Stomach (tissue), 4 donors: Measurements from ENCODE around the gene GPRC5B.

Experiments
- CTCF ChIP-seq, 7 experiments: fragments of 450-650 bp in 4 of 7; fragments of 200-600 bp in 3 of 7; sonication (generic) in 3 of 7; IDR thresholded peaks; one replicate each; pipeline ENCODE4 v1.5.1; 2016 to 2019; ENCODE audit warnings: antibody characterized with exemption in 7 of 7, control low read depth in 2 of 7, mild to moderate bottlenecking in 1 of 7
- EP300 ChIP-seq: sonication (generic); formaldehyde crosslinking; IDR thresholded peaks from one replicate; pipeline ENCODE4 v1.6.1; 2017; ENCODE audit warnings: antibody characterized with exemption
- POLR2A ChIP-seq, 4 donors: fragments of 450-650 bp; IDR thresholded peaks; one replicate each; pipeline ENCODE4 v1.6.1; 2016; ENCODE audit warnings: antibody characterized with exemption in 4 of 4, control low read depth in 2 of 4, mild to moderate bottlenecking in 1 of 4, moderate library complexity in 1 of 4

DNA sequence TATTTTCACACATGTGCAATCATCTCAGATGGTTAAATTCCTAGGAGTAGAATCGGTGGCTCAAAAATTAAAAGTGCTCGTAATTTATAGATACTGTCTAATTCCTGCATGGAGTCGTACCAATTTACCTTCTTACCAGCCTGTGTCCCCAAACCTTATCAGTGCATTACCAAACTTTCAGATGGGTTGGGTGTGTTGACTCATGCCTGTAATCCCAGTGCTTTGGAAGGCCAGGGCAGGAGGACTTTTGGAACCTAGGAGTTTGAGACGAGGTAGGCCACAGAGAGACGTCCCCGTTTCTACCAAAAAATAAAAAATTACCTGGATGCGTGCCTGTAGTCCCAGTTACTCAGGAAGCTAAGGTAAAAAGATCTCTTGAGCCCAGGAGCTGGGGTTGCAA, 34.5 kb upstream of the GPRC5B start:
- no peak for TF ChIP-seq POLR2A (IDR thresholded peaks at IDR 0.05)
- TF ChIP-seq CTCF (IDR thresholded peaks at IDR 0.05): no peak
- no peak for TF ChIP-seq EP300
